ENCODE results near the gene LILRA6. TPM values are rescaled to one million over a fixed set of nuclear protein-coding genes. Genes with fewer than 3 reads are reported as not detected.

The LILRA6 gene
- total and polyA plus RNA-seq, 10 of the 15 experiments (the other 5 are each of a cell fraction or from before 2014, with no cell fraction given): 0.04 to 1.7 (median 0.09) TPM; not detected in 2

GRCh38 chr19:54204767-54205468 lies 37.7 kb downstream of the LILRA6 start (continued):
- TF ChIP-seq NFYB (IDR thresholded peaks at IDR 0.05; ENCODE audit: insufficient read depth, low read depth, low read length) (no peak), POLR2AphosphoS5 (IDR thresholded peaks at IDR 0.05; ENCODE audit: low read length) (no peak; the same call in 1 of the 2 replicates), PKNOX1 (IDR thresholded peaks at IDR 0.05) (no peak), KLF5 (IDR thresholded peaks at IDR 0.05; ENCODE audit: partially characterized antibody) (no peak), RFX5 (IDR thresholded peaks at IDR 0.05; ENCODE audit: low read depth, low read length) (no peak), RELB (IDR thresholded peaks at IDR 0.05; ENCODE audit: low read depth) (no peak)

- FAIRE-seq (no peak), ATAC-seq (no peak), DNase-seq (ENCODE audit: low read depth, low spot score) (no peak)
- H3K27ac ChIP-seq (ENCODE audit: control insufficient read depth, insufficient read depth): no peak overlapping the region; the same call in 1 of the 2 replicates
- SMC1A ChIA-PET (ENCODE audit: uncharacterized antibody, unreplicated experiment): interaction anchor here (0.9 to 3.8 kb wide), 3 partner anchors 13 to 66 kb away, joined by 3 to 26 read pairs (median 5); partner anchors contain the start of genes MBOAT7 and TSEN34
- CTCF ChIA-PET: interaction anchor here (1.0 to 1.8 kb wide), 3 partner anchors 14 to 188 kb away, joined by 4 to 8 read pairs (median 6); partner anchors contain the start of gene MBOAT7
- no peaks in the 10 kb centered on the region for H3K9me3 ChIP-seq (replicated peaks; ENCODE audit: control insufficient read depth, insufficient read depth, low read length)
- peak overlapping the region; percentile 92 for H3K4me3 ChIP-seq
- H3K4me2 ChIP-seq (ENCODE audit: control insufficient read depth, insufficient read depth): peak overlapping the region; percentile 91
- H3K79me2 ChIP-seq (ENCODE audit: control insufficient read depth, insufficient read depth, low read length): peaks cover 62% of the 10 kb centered on the region
- RAD21 ChIA-PET (ENCODE audit: unreplicated experiment): no interaction called here
- H3K9ac ChIP-seq (ENCODE audit: control insufficient read depth, insufficient read depth, low read length): peak overlapping the region; percentile 65
- no TSS peak for BruUV-seq (replicated peaks)
- WGBS (ENCODE audit: insufficient coverage, insufficient replicate concordance, low lambda C conversion rate, missing lambda C conversion rate): 23% methylated on average over 9 of the region's 9 CpGs
- H2AFZ ChIP-seq (ENCODE audit: control insufficient read depth, low read depth, low read length): no peak overlapping the region
- intact Hi-C loops (cut with micrococcal nuclease; ENCODE audit: unreplicated experiment) (no loop called here), in situ Hi-C loops (cut with MboI) (no loop called here)
- peaks cover 17% of the 10 kb centered on the region for H4K20me1 ChIP-seq (ENCODE audit: control insufficient read depth, insufficient read depth)
- POLR2A ChIA-PET: interaction anchor here (0.5 to 7.7 kb wide), 5 partner anchors 9 to 127 kb away, joined by 3 to 100 read pairs (median 5); partner anchors contain the start of genes CNOT3, MBOAT7 and TSEN34
- H3K36me3 ChIP-seq (ENCODE audit: control insufficient read depth in 2 of 2, insufficient read depth in 2 of 2, low read length in 1 of 2): peaks cover 25 to 34% of the 10 kb centered on the region in 2 experiments
- H3K27me3 ChIP-seq (replicated peaks in 1 of 2; ENCODE audit: control insufficient read depth in 2 of 2, insufficient read depth in 2 of 2, low read length in 1 of 2): no peaks in the 10 kb centered on the region
- H3K4me1 ChIP-seq (ENCODE audit: control insufficient read depth, insufficient read depth, low read length): peaks cover 38% of the 10 kb centered on the region
- TF ChIP-seq SKIL (IDR thresholded peaks at IDR 0.05; ENCODE audit: low read depth, poor library complexity, severe bottlenecking) (no peak), STAT3 (IDR thresholded peaks at IDR 0.05; ENCODE audit: low read depth, low read length) (no peak), RB1 (IDR thresholded peaks at IDR 0.05; ENCODE audit: borderline replicate concordance) (no peak), BHLHE40 (IDR thresholded peaks at IDR 0.05; ENCODE audit: borderline replicate concordance in 1 of 2, low read depth in 2 of 2, low read length in 1 of 2) (peak; percentile 57 to 69; a peak in 3 of 4 replicates), ZNF384 (IDR thresholded peaks at IDR 0.05; ENCODE audit: borderline replicate concordance, low read depth, low read length) (no peak), IRF5 (IDR thresholded peaks at IDR 0.05; ENCODE audit: borderline replicate concordance) (no peak), ZNF217 (IDR thresholded peaks at IDR 0.05) (no peak), NFXL1 (IDR thresholded peaks at IDR 0.05; ENCODE audit: borderline replicate concordance) (no peak)
These were observed 39.4 kb downstream of the LILRA6 start for GRCh38 chr19:54203151-54203611.
